Peyer's patch (tissue), 4 donors: Measurements from ENCODE around the gene AQP9.

Experiments used
- CTCF ChIP-seq, 6 experiments: fragments of 450-650 bp in 4 of 6; fragments of 200-600 bp in 2 of 6; sonication (generic) in 1 of 6; IDR thresholded peaks; one replicate each; pipeline ENCODE4 v1.5.1; 2017 to 2019; ENCODE audit warnings: antibody characterized with exemption in 6 of 6, mild to moderate bottlenecking in 3 of 6, moderate library complexity in 1 of 6
- POLR2A ChIP-seq, 2 donors: fragments of 450-650 bp; IDR thresholded peaks; one replicate each; pipeline ENCODE4 v1.5.1; 2017; ENCODE audit warnings: antibody characterized with exemption in 2 of 2, mild to moderate bottlenecking in 2 of 2, moderate library complexity in 2 of 2

- TF ChIP-seq CTCF (IDR thresholded peaks at IDR 0.05) (no peak), POLR2A (IDR thresholded peaks at IDR 0.05) (no peak)
Observed at GRCh38 chr15:58214591-58215340, 76.6 kb downstream of the AQP9 start.
